ENCODE data around the gene CXCR5.

DNA sequence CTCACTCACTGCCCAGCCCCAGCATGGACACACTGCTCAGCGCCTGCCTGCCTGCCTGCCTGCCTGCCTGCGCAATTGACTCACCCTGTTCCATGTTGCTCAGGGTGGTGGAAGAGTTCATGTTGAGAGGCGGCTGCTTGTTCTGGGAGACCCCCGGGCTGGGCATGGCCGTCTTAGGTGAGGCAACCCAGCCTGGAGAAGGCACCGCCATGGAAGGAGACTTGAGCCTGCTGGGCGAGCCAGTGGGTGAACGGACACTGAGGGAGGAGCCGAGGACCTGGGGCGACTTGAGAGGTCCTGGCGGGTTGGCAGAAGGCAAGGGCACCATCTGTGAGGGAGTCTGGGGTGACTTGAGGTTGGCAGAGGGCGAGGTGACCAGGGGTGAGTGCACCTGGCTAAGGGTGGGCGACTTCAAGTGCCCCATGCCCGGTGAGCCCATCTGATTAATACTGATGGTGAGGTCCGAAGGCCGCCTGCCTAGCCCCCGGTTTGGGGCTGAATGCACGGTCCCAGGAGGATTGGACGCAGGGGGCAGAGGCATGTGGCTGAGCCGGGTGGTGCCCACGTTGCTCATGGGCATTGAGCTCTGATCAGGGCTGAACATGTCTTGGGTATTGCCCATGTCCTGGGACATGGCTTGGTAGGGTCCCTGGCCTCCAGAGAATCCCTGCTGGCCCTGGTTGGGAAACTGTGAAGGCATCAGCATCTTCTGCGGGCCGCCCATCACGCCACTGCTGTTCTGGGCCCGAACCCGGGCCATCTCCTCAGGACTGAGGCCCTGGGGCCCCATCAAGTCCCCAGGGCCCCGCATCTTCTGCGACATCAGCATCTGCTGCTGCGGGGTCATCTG lies 17.1 kb downstream of the CXCR5 start:
- no peak for TF ChIP-seq POLR2AphosphoS5 (IDR thresholded peaks at IDR 0.05; ENCODE audit: borderline replicate concordance, low read depth, low read length)
- TF ChIP-seq EZH2 (IDR thresholded peaks at IDR 0.05) = no peak
